Heart left ventricle (tissue), 16 donors: ENCODE results near the gene NOL7. TPM values are rescaled to one million over a fixed set of nuclear protein-coding genes. Genes with fewer than 3 reads are reported as not detected.
A peak's percentile ranks its signal among the peaks of the same experiment; 100 is the strongest.

Source experiments
- ATAC-seq, 4 donors: fragments of 200-7000 bp; cut with Tn5 transposase; one replicate each; pipeline ENCODE4 v1.9.1; 2020 to 2022; ENCODE audit warnings: moderate library complexity in 4 of 4, mild to moderate bottlenecking in 3 of 4, moderate number of reproducible peaks in 1 of 4
- DNase-seq, 5 donors: peaks; one replicate each; pipeline ENCODE4 v3.0.0-alpha.2; 2020
- H3K27ac ChIP-seq, 12 donors: fragments of 200-600 bp; sonication (generic) in 4 of 12; one replicate each; pipeline versions ENCODE4 v1.5.0 to v1.8.0; 2016 to 2022; ENCODE audit warnings: mild to moderate bottlenecking in 2 of 12
- H3K27me3 ChIP-seq, 9 donors: fragments of 200-600 bp; sonication (generic) in 2 of 9; one replicate each; pipeline versions ENCODE4 v1.5.1 to v1.8.0; 2016 to 2022; ENCODE audit warnings: mild to moderate bottlenecking in 3 of 9
- H3K36me3 ChIP-seq, 9 donors: fragments of 200-600 bp; sonication (generic) in 2 of 9; one replicate each; pipeline versions ENCODE4 v1.5.0 to v1.8.0; 2018 to 2022; ENCODE audit warnings: mild to moderate bottlenecking in 2 of 9
- H3K4me1 ChIP-seq, 12 donors: fragments of 200-600 bp; sonication (generic) in 4 of 12; one replicate each; pipeline versions ENCODE4 v1.5.0 to v1.8.0; 2016 to 2022; ENCODE audit warnings: mild to moderate bottlenecking in 3 of 12
- H3K4me3 ChIP-seq, 12 donors: fragments of 200-600 bp; sonication (generic) in 4 of 12; one replicate each; pipeline versions ENCODE4 v1.5.0 to v1.8.0; 2017 to 2022; ENCODE audit warnings: mild to moderate bottlenecking in 9 of 12, moderate library complexity in 4 of 12
- H3K9me3 ChIP-seq, 12 donors: fragments of 200-600 bp; sonication (generic) in 4 of 12; one replicate each; pipeline versions ENCODE4 v1.5.0 to v1.8.0; 2016 to 2022; ENCODE audit warnings: mild to moderate bottlenecking in 1 of 12
- POLR2A ChIP-seq, 2 donors: fragments of 450-650 bp; IDR thresholded peaks; one replicate each; pipeline ENCODE4 v1.6.1; 2017; ENCODE audit warnings: antibody characterized with exemption in 2 of 2, mild to moderate bottlenecking in 2 of 2, moderate library complexity in 2 of 2
- WGBS, 4 donors: extraction: QIAGEN DNeasy Blood & Tissue Kit in 2 of 4; methylation state at CpG; one replicate each; pipeline versions ENCODE4 v1.1.5 to v1.1.7; 2013 to 2018; 5-methylcytosine and 5-hydroxymethylcytosine counted together
- intact Hi-C, 10 donors: fragments of 100-400 bp; cut with DNase I; formaldehyde crosslinking; loops; one replicate each; pipeline versions ENCODE4 v1.11.1 to v1.14.2; 2022
- polyA plus RNA-seq, 2 donors: library from polyadenylated mRNA; stranded (reverse); fragments of 200-250 nt; gene quantifications; one replicate each; pipeline ENCODE4 v1.2.3, GENCODE V29; 2013
- total RNA-seq, 9 donors: library from RNA; depleted of rRNA in 2 of 9; stranded (reverse); fragments of >200 nt in 2 of 9; fragmentation: NEBNext Ultra II Directional in 3 of 9; extraction: Animal tissue kit (Norgen Biotek cat#: 25700) in 3 of 9; gene quantifications; one replicate each; pipeline versions ENCODE4 v1.1.0 to v1.2.4, GENCODE V29; 2016 to 2023
- TF ChIP-seq, protein P1 (sequence below), 12 donors: fragments of 200-600 bp; sonication (generic) in 4 of 12; IDR thresholded peaks; one replicate each; pipeline versions ENCODE4 v1.5.0 to v1.8.0; 2018 to 2022; ENCODE audit warnings: antibody characterized with exemption in 12 of 12, mild to moderate bottlenecking in 5 of 12
- donor health status: ischemic (EF 13 %, LVEDD 7.1; RV severe dilation, severe dysfunction).
- donor health status: healthy with polysubstance abuse.
- donor health status: DM: no; HTN: yes; CAD: no.
- donor health status: DM: no; HTN: no; CAD: no.
- donor health status: ischemic (EF 25% LVEDD 6.9; RV normal size, moderate dysfunction).
- donor health status: ischemic (EF 25% LVEDD 5.7; RV mildly dilated, moderate dysfunction).
- donor health status: healthy.
- donor health status: DM: yes; HTN: yes; CAD: no.
- donor health status: ischemic (EF 35%, LVEDD 5.7; RV mildly dilated, moderate dysfunction).
- donor health status: nonischemic (EF 11% LVEDD 7.7; RV severe dilation, severe dysfunction).
- donor health status: DM: yes; HTN: yes; CAD: no.
- donor health status: PGD.
- donor health status: ischemic (EF 29% LVEDD 5.4; RV normal size, mild dysfunction).
- donor health status: nonischemic (EF 23%, LVEDD 6.1; RV moderate dilation, normal function).

Gene NOL7
- total and polyA plus RNA-seq, 11 donors = 38.6 to 124 (median 54.6) TPM

DNA sequence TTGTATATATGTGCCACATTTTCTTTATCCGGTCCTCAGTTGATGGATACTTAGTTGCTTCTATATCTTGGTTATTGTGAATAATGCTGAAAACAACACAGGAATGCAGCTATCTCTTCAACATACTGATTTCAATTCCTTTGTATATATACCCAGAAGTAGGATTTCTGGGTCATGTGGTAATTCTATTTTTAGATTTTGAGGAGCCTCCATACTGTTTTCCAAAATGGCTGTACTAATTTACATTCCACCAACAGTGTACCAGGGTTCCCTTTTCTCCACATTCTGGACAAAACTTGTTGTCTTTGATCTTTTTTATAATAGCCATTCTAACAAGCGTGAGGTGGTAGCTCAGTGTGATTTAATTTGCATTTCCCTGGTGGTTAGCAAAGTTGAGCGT is 39.1 kb upstream of the NOL7 start:
- Histone ChIP-seq H3K36me3 (peaks cover 0 to 18% (median 7%) of the 10 kb centered on the region in 9 donors), H3K4me3 (no peak overlapping the region), H3K4me1 (peaks cover 0 to 37% (median 15%) of the 10 kb centered on the region in 12 donors), H3K9me3 (peaks cover 0 to 4% (median 0%) of the 10 kb centered on the region in 12 donors), H3K27me3 (no peaks in the 10 kb centered on the region), H3K27ac (peak overlapping the region in 10 of 12 donors; percentile 95 to 100 (median 98))
- no peak for ATAC-seq
- no peak for DNase-seq
- WGBS, 4 donors = 93 to 98% (median 98%) methylated on average over 3 of the region's 3 CpGs
- TF ChIP-seq, protein P1, sequence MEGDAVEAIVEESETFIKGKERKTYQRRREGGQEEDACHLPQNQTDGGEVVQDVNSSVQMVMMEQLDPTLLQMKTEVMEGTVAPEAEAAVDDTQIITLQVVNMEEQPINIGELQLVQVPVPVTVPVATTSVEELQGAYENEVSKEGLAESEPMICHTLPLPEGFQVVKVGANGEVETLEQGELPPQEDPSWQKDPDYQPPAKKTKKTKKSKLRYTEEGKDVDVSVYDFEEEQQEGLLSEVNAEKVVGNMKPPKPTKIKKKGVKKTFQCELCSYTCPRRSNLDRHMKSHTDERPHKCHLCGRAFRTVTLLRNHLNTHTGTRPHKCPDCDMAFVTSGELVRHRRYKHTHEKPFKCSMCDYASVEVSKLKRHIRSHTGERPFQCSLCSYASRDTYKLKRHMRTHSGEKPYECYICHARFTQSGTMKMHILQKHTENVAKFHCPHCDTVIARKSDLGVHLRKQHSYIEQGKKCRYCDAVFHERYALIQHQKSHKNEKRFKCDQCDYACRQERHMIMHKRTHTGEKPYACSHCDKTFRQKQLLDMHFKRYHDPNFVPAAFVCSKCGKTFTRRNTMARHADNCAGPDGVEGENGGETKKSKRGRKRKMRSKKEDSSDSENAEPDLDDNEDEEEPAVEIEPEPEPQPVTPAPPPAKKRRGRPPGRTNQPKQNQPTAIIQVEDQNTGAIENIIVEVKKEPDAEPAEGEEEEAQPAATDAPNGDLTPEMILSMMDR (IDR thresholded peaks at IDR 0.05) = no peak
- no peak for TF ChIP-seq POLR2A (IDR thresholded peaks at IDR 0.05)
- intact Hi-C loops = loop anchor here in 5 of 10 donors (5.0 to 10.0 kb wide), 3 partner anchors 36 to 239 kb away; partner anchors contain the start of gene GFOD1 (in 2 of the 5)

DNA sequence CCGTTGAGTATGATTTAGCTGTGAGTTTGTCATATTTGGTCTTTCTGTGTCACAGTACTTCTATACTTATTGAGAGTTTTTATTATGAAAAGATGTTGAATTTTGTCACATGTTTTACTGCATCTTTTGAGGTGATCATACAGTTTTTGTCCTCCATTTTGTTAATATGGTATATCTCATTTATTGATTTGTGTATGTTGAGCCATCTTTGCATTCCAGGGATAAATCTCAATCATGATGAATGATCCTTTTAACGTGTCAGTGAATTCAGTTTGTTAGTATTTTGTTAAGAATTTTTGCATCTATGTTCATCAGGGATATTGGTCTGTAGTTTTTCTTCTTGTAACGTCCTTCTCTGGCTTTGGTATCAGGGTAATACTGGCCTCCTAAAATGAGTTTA is 37.2 kb upstream of the NOL7 start:
- intact Hi-C loops = loop anchor here in 5 of 10 donors (5.0 to 10.0 kb wide), 3 partner anchors 34 to 241 kb away; partner anchors contain the start of gene GFOD1 (in 2 of the 5)
- Histone ChIP-seq H3K27ac (peak overlapping the region in 7 of 12 donors; percentile 73 to 92 (median 79)), H3K4me1 (peaks cover 0 to 34% (median 15%) of the 10 kb centered on the region in 12 donors), H3K27me3 (no peaks in the 10 kb centered on the region), H3K36me3 (peaks cover 0 to 34% (median 19%) of the 10 kb centered on the region in 9 donors), H3K9me3 (peaks cover 0 to 4% (median 0%) of the 10 kb centered on the region in 12 donors), H3K4me3 (no peak overlapping the region)
- 84 to 90% (median 86%) methylated on average over 3 of the region's 3 CpGs for WGBS, 4 donors
- TF ChIP-seq POLR2A (IDR thresholded peaks at IDR 0.05) = no peak
- TF ChIP-seq, protein P1 (IDR thresholded peaks at IDR 0.05) = no peak
- no peak for DNase-seq
- no peak for ATAC-seq

DNA sequence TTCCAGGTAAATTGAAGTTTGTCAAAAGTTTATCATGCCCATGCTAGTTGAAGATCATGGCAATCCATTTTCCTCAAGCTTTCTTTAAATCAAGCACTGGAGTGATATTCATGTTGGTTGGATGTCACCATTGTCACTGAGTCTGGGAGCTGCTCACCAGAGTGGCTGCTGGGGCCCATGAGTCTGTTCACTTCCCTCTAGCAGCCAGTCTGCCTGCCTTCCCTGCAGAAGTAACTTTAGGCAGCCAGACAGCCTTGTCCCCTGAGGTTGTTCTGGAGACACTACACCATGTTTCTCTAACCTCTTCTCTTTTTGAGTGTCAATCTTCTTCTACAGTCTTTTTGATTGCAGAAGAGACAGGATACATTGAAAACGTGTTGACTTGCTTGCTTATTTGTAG is 35.2 kb upstream of the NOL7 start:
- ATAC-seq (no peak), DNase-seq (no peak)
- peaks cover 0 to 46% (median 30%) of the 10 kb centered on the region in 9 donors for H3K36me3 ChIP-seq
- TF ChIP-seq POLR2A (IDR thresholded peaks at IDR 0.05) = no peak
- TF ChIP-seq, protein P1 (IDR thresholded peaks at IDR 0.05) = no peak
- WGBS, 4 donors = 62 to 78% (median 66%) methylated on average over 1 of the region's 1 CpG
- H3K27ac ChIP-seq = peak overlapping the region in 8 of 12 donors; percentile 16 to 92 (median 76)
- H3K4me3 ChIP-seq = no peak overlapping the region
- peaks cover 0 to 4% (median 0%) of the 10 kb centered on the region in 12 donors for H3K9me3 ChIP-seq
- H3K4me1 ChIP-seq = peaks cover 0 to 25% (median 8%) of the 10 kb centered on the region in 12 donors
- H3K27me3 ChIP-seq = no peaks in the 10 kb centered on the region
- intact Hi-C loops = loop anchor here in 5 of 10 donors (5.0 to 10.0 kb wide), 3 partner anchors 32 to 243 kb away; partner anchors contain the start of gene GFOD1 (in 2 of the 5)

DNA sequence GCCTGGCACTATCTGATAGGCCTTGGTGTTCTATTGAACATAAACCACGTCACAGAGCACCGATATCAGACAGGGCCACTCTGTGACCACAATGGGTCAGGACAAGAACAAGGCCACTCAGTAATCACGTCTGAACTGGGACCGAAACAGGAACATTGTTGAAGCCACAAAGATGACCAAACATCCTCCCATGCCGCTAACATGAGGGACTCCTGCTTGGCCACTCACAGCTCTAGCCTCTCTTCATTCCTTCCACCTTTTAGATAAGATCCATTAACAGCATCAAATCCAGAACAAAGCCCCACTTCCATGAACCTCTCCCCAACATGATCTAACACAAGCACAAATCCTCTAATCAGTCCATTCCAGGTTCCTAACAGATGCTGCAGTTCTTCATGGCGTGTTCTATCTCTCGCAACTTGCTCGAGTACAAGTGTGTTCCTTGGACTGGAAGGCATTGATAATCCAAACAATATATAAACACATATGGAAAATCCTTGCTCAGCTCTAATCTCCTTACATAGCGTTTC is 33.4 kb upstream of the NOL7 start:
- 90 to 92% (median 91%) methylated on average over 9 of the region's 9 CpGs for WGBS, 4 donors
- H3K4me3 ChIP-seq = no peak overlapping the region
- ATAC-seq (peak in 1 of 4 donors; percentile 39), DNase-seq (no peak)
- intact Hi-C loops = no loop called here
- H3K27me3 ChIP-seq = no peaks in the 10 kb centered on the region
- H3K4me1 ChIP-seq = peaks cover 0 to 14% (median under 1%) of the 10 kb centered on the region in 12 donors
- TF ChIP-seq POLR2A (IDR thresholded peaks at IDR 0.05) = no peak
- TF ChIP-seq, protein P1 (IDR thresholded peaks at IDR 0.05) = no peak
- H3K36me3 ChIP-seq = peaks cover 0 to 62% (median 33%) of the 10 kb centered on the region in 9 donors
- no peak overlapping the region for H3K27ac ChIP-seq
- peaks cover 0 to 3% (median 0%) of the 10 kb centered on the region in 12 donors for H3K9me3 ChIP-seq
